ENCODE data around the gene SUSD6.
A peak's percentile ranks its signal among the peaks of the same experiment; 100 is the strongest.
"Not testable (repeated sequence)": the region's sequence is repeated elsewhere in the genome, so short reads cannot be mapped to it uniquely, and the experiment has no call there.

The SUSD6 gene

GRCh38 chr14:69696633-69697557, 85.5 kb downstream of the SUSD6 start:
- DNase-seq: peak in 2 of 6 experiments; percentile 6 to 8

GRCh38 chr14:69698572-69698971, 87.2 kb downstream of the SUSD6 start:
- no peak for DNase-seq

- not testable (repeated sequence) for DNase-seq
Observed at GRCh38 chr14:69699243-69699642, 87.8 kb downstream of the SUSD6 start.

- no peak for DNase-seq
Observed at GRCh38 chr14:69699748-69700303, 88.4 kb downstream of the SUSD6 start.

DNA sequence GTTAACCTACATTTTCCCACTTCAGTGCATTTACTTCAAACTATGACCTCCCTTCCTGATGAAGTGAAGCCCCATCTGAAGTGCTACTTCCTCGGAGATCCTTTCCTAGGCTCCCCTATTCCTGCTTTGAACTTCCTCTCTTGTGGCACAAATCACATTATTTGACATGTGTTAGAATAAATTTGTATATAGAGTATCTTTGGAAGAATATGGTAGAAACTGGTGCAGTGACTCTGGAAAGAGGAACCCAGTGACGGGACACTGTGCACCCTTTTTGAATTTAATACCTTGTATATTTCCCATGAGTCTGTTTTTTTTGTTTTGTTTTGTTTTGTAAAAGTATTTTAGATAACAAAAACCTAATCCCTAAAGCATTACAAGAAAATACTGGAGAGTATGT, 89.2 kb downstream of the SUSD6 start:
- DNase-seq: no peak

GRCh38 chr14:69701291-69701690, 89.9 kb downstream of the SUSD6 start:
- DNase-seq: no peak

DNA sequence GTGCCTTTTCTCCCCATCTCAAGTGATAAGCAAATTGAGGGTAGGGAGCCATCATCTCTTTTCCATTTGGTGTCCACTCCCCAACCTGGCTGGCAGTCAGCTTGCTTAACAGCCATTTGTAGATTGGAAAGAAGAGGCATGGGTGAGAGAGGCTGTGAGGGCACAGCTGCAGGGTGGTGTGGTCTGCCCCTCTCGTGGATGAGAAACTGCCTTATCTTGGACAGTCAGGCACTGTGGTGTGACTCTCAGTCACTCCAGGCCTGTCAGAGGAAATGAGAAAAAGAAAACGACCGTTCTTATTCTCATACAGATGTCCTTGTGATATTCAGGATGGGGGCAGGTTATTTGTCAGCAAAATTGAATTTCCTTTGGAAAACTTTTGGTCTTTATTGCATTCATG, 90.5 kb downstream of the SUSD6 start:
- no peak for DNase-seq

DNA sequence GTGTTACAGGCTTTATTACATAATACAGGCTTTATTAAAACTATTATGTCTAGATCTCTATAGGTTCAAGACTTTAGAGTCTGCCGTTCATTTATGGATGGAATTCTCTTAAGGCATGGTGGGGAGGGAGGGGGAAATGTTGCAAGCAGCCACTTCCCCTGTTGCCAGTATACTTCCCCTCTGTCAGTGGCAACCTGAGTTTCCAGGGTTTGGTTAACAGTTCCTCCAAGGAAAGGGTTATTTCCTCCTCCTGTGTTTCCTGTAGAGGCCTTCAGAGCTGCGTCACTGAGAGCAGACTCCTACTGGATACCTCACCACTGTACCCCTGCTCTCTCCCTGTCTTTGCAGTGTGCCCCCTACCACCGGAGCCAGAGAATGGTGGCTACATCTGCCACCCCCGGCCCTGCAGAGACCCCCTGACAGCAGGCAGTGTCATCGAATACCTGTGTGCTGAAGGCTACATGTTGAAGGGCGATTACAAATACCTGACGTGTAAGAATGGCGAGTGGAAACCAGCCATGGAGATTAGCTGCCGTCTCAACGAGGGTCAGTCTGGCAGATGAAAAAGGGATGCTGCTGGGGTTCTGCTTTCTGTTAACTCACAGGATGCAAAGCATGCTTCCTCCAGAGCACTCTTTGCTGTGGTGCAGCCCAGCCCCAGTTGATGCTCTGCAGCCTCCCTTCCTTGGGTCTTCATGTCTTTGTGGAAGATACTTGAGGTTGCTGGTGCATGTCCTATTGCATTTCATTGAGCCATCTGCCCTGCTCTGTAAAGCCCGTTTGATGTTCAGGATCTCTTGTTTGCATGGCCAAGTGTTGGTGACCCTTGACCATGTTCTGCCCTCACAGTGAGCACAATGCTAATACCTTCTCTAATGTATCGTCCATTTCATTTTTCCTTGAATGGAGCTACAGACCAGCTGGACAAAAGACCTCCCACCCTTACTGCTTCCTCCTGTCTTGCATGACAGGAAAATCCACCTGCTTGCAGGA, 91.9 kb downstream of the SUSD6 start:
- no peak for DNase-seq

DNA sequence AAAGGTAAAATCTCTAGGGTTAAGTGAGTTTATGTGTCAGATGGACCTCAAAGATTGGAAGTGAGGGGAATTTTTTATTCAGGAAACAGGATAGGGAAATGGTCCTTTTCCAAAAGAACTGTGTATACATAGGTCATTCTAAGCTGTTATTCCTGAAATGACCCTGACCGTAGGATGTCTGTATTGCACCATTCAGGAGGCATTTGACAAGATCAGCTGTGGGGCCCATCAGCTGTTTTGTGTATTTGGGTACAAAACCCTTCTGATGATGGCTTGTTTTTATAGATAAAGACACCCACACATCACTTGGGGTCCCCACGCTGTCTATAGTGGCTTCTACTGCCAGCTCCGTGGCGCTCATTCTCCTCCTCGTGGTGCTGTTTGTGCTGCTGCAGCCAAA, 92.9 kb downstream of the SUSD6 start:
- no peak for DNase-seq

- no peak for DNase-seq
Observed at GRCh38 chr14:69705706-69706105, 94.3 kb downstream of the SUSD6 start.

GRCh38 chr14:69708049-69708448, 96.7 kb downstream of the SUSD6 start:
- DNase-seq: no peak

GRCh38 chr14:69708586-69709560, 97.5 kb downstream of the SUSD6 start:
- DNase-seq: peak in 1 of 6 experiments; percentile 6

DNA sequence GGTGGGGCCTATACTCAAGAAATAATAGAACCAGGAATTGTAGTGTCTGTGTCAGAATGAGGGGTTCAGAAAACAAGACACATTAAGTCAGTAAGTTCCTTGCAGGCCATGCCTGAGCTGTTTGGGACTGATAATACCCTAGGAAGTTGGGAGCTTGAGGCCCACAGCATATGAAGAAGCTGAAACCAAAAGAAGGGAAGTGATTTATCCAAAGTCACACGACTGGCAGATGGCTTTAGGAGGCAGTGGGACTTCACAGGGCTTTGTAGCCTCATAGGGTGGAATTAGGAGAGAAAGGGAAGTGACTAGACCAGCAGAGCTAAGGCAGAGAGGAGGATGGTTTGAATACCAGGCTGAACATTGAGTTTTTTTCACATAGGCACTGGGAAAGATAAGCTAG, 99.0 kb downstream of the SUSD6 start:
- DNase-seq: no peak

- no peak for DNase-seq
Observed at GRCh38 chr14:69711065-69711464, 99.7 kb downstream of the SUSD6 start.

- no peak for DNase-seq
Observed at GRCh38 chr14:69711477-69711876, 100.1 kb downstream of the SUSD6 start.

DNA sequence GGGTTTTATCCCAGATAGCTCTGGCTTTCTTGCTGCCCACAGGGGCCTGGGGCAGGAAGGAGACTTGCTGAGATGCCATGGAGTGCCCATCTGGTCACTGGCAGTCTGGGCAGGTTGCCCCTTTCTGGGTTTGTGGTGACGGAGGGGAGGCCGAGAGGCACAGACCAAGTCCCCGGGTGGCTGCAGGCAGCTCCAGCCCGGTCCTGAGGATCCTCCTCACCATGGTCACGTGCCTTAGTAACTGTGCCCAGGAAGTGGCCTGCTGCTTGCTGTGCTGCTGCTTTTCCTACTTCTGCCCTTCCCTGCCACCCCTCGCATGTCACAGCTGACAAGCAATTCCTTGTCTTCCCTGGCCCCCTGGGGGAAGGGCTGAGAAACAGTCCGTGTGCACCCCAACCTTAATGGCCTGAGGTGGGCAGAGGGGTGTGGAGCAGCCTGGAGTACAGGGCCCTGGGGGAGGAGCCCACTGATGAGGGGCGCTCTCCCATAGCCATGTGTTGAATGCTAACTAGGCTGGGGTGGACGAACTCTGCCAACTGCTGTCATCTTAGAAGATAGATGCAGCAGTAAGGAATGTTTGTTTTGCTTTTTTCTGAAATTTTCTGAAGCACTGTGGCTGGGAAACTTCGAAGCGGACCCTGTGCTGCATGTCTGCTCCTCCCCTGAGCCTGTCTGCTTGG, 100.6 kb downstream of the SUSD6 start:
- DNase-seq: no peak

GRCh38 chr14:69712599-69713088, 101.2 kb downstream of the SUSD6 start:
- no peak for DNase-seq

DNA sequence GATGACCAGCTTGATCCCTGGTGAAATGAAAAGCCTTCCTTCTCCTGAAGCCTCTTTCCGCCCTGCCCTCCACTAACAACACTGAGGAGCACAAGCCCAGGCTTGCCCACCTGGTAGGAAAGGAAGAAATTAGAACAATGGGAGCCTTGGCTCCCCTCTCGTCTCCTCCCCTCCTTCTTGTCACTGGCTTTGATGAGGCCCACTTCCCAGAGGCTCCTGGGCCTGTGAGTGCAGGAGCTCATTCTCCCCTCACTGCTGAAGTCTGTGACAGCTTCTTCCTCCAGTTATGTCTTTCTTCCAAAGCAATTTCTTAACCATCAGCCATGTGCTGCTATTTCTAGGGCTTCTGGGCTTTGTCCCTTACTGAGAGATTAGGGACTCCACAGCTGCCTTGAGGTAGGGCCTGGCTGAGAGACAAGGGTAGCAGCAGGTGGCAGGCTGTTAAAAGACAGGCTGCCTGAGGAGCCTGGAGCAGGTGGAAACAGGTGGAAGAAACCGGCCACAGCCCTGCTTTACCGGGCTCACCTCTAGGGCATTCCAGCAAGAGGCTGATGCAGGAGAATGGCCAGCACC, 101.9 kb downstream of the SUSD6 start:
- no peak for DNase-seq

- no peak for DNase-seq
Observed at GRCh38 chr14:69713993-69714679, 102.7 kb downstream of the SUSD6 start.
